ENCODE measurements around the gene QSOX1. TPM values are rescaled to one million over a fixed set of nuclear protein-coding genes. Genes with fewer than 3 reads are reported as not detected.

Gene QSOX1, protein sequence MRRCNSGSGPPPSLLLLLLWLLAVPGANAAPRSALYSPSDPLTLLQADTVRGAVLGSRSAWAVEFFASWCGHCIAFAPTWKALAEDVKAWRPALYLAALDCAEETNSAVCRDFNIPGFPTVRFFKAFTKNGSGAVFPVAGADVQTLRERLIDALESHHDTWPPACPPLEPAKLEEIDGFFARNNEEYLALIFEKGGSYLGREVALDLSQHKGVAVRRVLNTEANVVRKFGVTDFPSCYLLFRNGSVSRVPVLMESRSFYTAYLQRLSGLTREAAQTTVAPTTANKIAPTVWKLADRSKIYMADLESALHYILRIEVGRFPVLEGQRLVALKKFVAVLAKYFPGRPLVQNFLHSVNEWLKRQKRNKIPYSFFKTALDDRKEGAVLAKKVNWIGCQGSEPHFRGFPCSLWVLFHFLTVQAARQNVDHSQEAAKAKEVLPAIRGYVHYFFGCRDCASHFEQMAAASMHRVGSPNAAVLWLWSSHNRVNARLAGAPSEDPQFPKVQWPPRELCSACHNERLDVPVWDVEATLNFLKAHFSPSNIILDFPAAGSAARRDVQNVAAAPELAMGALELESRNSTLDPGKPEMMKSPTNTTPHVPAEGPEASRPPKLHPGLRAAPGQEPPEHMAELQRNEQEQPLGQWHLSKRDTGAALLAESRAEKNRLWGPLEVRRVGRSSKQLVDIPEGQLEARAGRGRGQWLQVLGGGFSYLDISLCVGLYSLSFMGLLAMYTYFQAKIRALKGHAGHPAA
- 33.0 and 65.4 TPM in 2 replicates for polyA plus RNA-seq

DNA sequence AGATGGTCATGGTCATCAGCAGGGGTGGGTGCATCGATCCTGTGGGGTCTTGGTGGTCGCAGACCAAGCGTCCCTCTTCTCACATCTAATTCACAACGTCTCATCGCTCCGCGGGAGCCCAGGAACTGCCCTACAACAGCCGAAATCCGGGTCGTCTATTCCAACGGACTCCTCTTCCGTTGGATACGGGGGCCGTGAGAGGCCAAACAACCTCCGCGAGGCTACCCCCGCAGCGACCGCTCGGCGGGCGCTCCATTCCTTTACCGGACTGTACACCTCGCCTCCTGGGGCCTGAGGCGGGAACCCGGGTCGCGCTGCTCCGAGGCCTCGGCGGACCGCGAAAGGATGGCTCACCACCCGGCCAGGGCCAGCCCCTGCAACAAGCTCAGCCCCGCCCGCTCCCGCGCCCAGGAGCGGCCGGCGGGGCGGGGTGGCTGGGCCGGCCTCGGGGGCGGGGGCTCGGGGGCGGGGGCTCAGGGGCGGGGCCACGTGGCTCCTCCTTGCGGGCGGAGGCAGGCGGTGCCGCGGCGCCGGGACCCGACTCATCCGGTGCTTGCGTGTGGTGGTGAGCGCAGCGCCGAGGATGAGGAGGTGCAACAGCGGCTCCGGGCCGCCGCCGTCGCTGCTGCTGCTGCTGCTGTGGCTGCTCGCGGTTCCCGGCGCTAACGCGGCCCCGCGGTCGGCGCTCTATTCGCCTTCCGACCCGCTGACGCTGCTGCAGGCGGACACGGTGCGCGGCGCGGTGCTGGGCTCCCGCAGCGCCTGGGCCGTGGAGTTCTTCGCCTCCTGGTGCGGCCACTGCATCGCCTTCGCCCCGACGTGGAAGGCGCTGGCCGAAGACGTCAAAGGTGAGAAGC, at the start of gene QSOX1:
QSOX1 (plus strand) TSS at position 545 of the 857 bp plus-strand sequence; CDS start at position 584, 39 bp downstream.

GRCh38 chr1:180229483-180230415, 75.1 kb downstream of the QSOX1 start, which contains the start of gene LHX4:
LHX4 (plus strand) TSS chr1:180230264; CDS start chr1:180230530, 266 bp downstream.

Other genes starting within 250 kb of the QSOX1 start
- 13.4 and 22.9 TPM in 2 replicates for gene CEP350, start 200.1 kb upstream of the QSOX1 start, polyA plus RNA-seq
- gene LHX4, start 75.4 kb downstream of the QSOX1 start, polyA plus RNA-seq: not detected in 2 replicates

Measured in Purkinje cell (primary cell).